K562 (cell line): Measurements from ENCODE around the gene NEK5. TPM values are rescaled to one million over a fixed set of nuclear protein-coding genes. Genes with fewer than 3 reads are reported as not detected.

ENCODE experiments used
- ASH1L ChIP-seq: fragments of 450-650 bp; IDR thresholded peaks from 2 replicates; pipeline ENCODE4 v1.6.1; 2018; ENCODE audit warnings: borderline replicate concordance, mild to moderate bottlenecking, low read depth; ENCODE audit not compliant: partially characterized antibody
- ATF1 ChIP-seq, 2 experiments: fragments of 450-650 bp in 1 of 2; IDR thresholded peaks; 2 replicates each; pipeline ENCODE4 v1.6.1; 2016; ENCODE audit warnings: missing compliant biosample characterization in 1 of 2, missing genetic modification characterization in 1 of 2
- ATF2 ChIP-seq: sonication (generic); formaldehyde crosslinking; IDR thresholded peaks from 2 replicates; pipeline ENCODE4 v1.8.1; 2022; ENCODE audit warnings: missing genetic modification reagents
- BCOR ChIP-seq: fragments of 450-650 bp; IDR thresholded peaks from 2 replicates; pipeline ENCODE4 v1.6.1; 2016
- CBX3 ChIP-seq, 2 experiments: IDR thresholded peaks; 1 replicate in 1 of 2; 2 replicates in 1 of 2; pipeline ENCODE4 v1.6.1; 2012; ENCODE audit warnings: inconsistent platforms in 2 of 2, low read length in 2 of 2, borderline replicate concordance in 1 of 2, control low read depth in 1 of 2
- DIDO1 ChIP-seq: fragments of 450-650 bp; IDR thresholded peaks from 2 replicates; pipeline ENCODE4 v1.6.1; 2016; ENCODE audit warnings: low read depth, missing biosample characterization, missing genetic modification characterization
- EWSR1 ChIP-seq: fragments of 450-650 bp; IDR thresholded peaks from 2 replicates; pipeline ENCODE4 v1.6.1; 2018; ENCODE audit warnings: borderline replicate concordance, mild to moderate bottlenecking, low read depth, moderate library complexity; ENCODE audit not compliant: partially characterized antibody
- GTF2A2 ChIP-seq: IDR thresholded peaks from 2 replicates; pipeline ENCODE4 v1.6.1; 2016; ENCODE audit warnings: mild to moderate bottlenecking, missing genetic modification characterization, missing compliant biosample characterization
- HMBOX1 ChIP-seq: sonication (generic); IDR thresholded peaks from 2 replicates; pipeline ENCODE4 v1.6.1; 2016
- JUNB ChIP-seq: fragments of 450-650 bp; formaldehyde crosslinking; conservative IDR thresholded peaks from 2 replicates; pipeline ENCODE4 v1.4.0; 2020; ENCODE audit warnings: mild to moderate bottlenecking
- MAZ ChIP-seq, 2 experiments: fragments of 450-650 bp in 1 of 2; sonication (generic) in 1 of 2; formaldehyde crosslinking; IDR thresholded peaks in 1 of 2; conservative IDR thresholded peaks in 1 of 2; 2 replicates each; pipeline versions ENCODE4 v1.4.0 to v1.5.0; 2020; ENCODE audit warnings: mild to moderate bottlenecking in 1 of 2, missing genetic modification reagents in 1 of 2
- NCOA1 ChIP-seq: fragments of 450-650 bp; IDR thresholded peaks from 2 replicates; pipeline ENCODE4 v1.6.1; 2016; ENCODE audit warnings: low read depth
- POLR2B ChIP-seq: fragments of 450-650 bp; IDR thresholded peaks from 2 replicates; pipeline ENCODE4 v1.6.1; 2018; ENCODE audit warnings: low read depth; ENCODE audit not compliant: partially characterized antibody
- SMC3 ChIP-seq: conservative IDR thresholded peaks from 2 replicates; pipeline ENCODE4 v1.6.1; 2011; ENCODE audit warnings: low read depth, low read length, improper control_type of control experiment; ENCODE audit not compliant: insufficient read depth
- SRSF7 ChIP-seq: fragments of 200-400 bp; formaldehyde crosslinking; optimal IDR thresholded peaks from 2 replicates; pipeline ENCODE3; 2017; ENCODE audit warnings: mild to moderate bottlenecking, low read depth, low read length
- TRIM25 ChIP-seq: fragments of 450-650 bp; IDR thresholded peaks from 2 replicates; pipeline ENCODE4 v1.7.0; 2016; ENCODE audit warnings: borderline replicate concordance
- YBX1 ChIP-seq: fragments of 450-650 bp; IDR thresholded peaks from 2 replicates; pipeline ENCODE4 v1.7.1; 2016; ENCODE audit warnings: mild to moderate bottlenecking
- ZBTB34 ChIP-seq: fragments of 250-450 bp; sonication (Bioruptor Pico); IDR thresholded peaks from 2 replicates; pipeline ENCODE4 v1.8.0; 2021; ENCODE audit warnings: mild to moderate bottlenecking, moderate library complexity
- ZEB2 ChIP-seq: fragments of 450-650 bp; IDR thresholded peaks from 2 replicates; pipeline ENCODE4 v1.6.1; 2016
- ZNF436 ChIP-seq: fragments of 250-450, 450-650 bp; sonication (Bioruptor Pico); formaldehyde crosslinking; IDR thresholded peaks from 2 replicates; pipeline ENCODE4 v1.7.0; 2020; ENCODE audit warnings: mild to moderate bottlenecking
- ZNF584 ChIP-seq: fragments of 200-800 bp; sonication (Bioruptor generic); IDR thresholded peaks from 2 replicates; pipeline ENCODE4 v1.6.1; 2016; ENCODE audit warnings: low read depth, mild to moderate bottlenecking, missing genetic modification characterization, missing compliant biosample characterization
- polyA plus RNA-seq, 8 experiments: library from polyadenylated mRNA; depleted of rRNA in 4 of 8; stranded (reverse) in 5 of 8; unstranded in 3 of 8; fragments of >200 nt; fragmentation: Nextera tagmentation in 2 of 8; fragmentation: Illumina TruSeq in 1 of 8; extraction: Ambion mirVana in 2 of 8; extraction: Trizol in 1 of 8; gene quantifications; 2 replicates each; pipeline versions ENCODE4 v1.2.1 to v1.2.3, GENCODE V29; 2011 to 2014; ENCODE audit warnings: inconsistent platforms in 1 of 8, missing spikeins in 1 of 8
- total RNA-seq, 7 experiments: library from RNA; depleted of rRNA in 6 of 7; stranded (reverse); fragments of >200 nt in 6 of 7; fragmentation: Illumina TruSeq in 2 of 7; extraction: Trizol in 2 of 7; gene quantifications; 2 replicates each; pipeline versions ENCODE4 v1.2.1 to v1.2.3, GENCODE V29; 2011 to 2021; ENCODE audit warnings: low replicate concordance in 1 of 7

The NEK5 gene
- total and polyA plus RNA-seq, 9 of the 15 experiments (the other 6 are each of a cell fraction or from before 2014, with no cell fraction given), result 0.09 to 0.44 (median 0.33) TPM

- no peak for TF ChIP-seq HMBOX1
- TF ChIP-seq JUNB (CRISPR knock-in tag), result no peak
- no peak for TF ChIP-seq ATF2 (CRISPR knock-in tag)
- TF ChIP-seq ASH1L, result no peak
- no peak for TF ChIP-seq TRIM25
- TF ChIP-seq NCOA1, result no peak
- no peak for TF ChIP-seq POLR2B
- TF ChIP-seq MAZ (CRISPR knock-in tag; conservative IDR thresholded peaks at IDR 0.05 in 1 of 2, IDR thresholded peaks at IDR 0.05 in 1 of 2), result peak in 1 of 2 experiments; percentile 72; a peak in 2 of 4 replicates
- peak; percentile 26; the same call in 1 of the 2 replicates for TF ChIP-seq BCOR
- TF ChIP-seq CBX3 (IDR thresholded peaks at IDR 0.05; ENCODE audit: borderline replicate concordance in 1 of 2, low read length in 2 of 2), result peak in 1 of 2 experiments; percentile 54; a peak in 1 of 3 replicates
- no peak for TF ChIP-seq ZNF584 (CRISPR knock-in tag)
- no peak for TF ChIP-seq EWSR1
- no peak for TF ChIP-seq ZNF436 (CRISPR knock-in tag)
- TF ChIP-seq SMC3, result peak; percentile 67
- TF ChIP-seq DIDO1 (tag), result no peak
- TF ChIP-seq SRSF7, result no peak
- TF ChIP-seq ZEB2, result 0 out of 2 replicates have a peak, but pooled peaks have one; percentile 42
- no peak for TF ChIP-seq ZBTB34 (CRISPR knock-in tag)
- TF ChIP-seq GTF2A2, result no peak
- TF ChIP-seq YBX1, result no peak
- TF ChIP-seq ATF1 (CRISPR knock-in tag; IDR thresholded peaks at IDR 0.05), result no peak
- TF ChIP-seq ATF1 (tag; IDR thresholded peaks at IDR 0.05), result no peak
These were observed 830 bp downstream of the NEK5 start (continued) for GRCh38 chr13:52127783-52128702.
